Measurements from ENCODE around the gene GCSAM.

- TF ChIP-seq, protein P1, sequence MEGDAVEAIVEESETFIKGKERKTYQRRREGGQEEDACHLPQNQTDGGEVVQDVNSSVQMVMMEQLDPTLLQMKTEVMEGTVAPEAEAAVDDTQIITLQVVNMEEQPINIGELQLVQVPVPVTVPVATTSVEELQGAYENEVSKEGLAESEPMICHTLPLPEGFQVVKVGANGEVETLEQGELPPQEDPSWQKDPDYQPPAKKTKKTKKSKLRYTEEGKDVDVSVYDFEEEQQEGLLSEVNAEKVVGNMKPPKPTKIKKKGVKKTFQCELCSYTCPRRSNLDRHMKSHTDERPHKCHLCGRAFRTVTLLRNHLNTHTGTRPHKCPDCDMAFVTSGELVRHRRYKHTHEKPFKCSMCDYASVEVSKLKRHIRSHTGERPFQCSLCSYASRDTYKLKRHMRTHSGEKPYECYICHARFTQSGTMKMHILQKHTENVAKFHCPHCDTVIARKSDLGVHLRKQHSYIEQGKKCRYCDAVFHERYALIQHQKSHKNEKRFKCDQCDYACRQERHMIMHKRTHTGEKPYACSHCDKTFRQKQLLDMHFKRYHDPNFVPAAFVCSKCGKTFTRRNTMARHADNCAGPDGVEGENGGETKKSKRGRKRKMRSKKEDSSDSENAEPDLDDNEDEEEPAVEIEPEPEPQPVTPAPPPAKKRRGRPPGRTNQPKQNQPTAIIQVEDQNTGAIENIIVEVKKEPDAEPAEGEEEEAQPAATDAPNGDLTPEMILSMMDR (IDR thresholded peaks at IDR 0.05) = no peak
- TF ChIP-seq POLR2AphosphoS5 (IDR thresholded peaks at IDR 0.05) = no peak
These were observed 49.8 kb downstream of the GCSAM start for GRCh38 chr3:112083239-112083638.
